Stimulated activated CD8-positive, alpha-beta memory T cell treated with anti-CD3 and anti-CD28 coated beads, Interleukin-4, amount 100 ng/mL, for 48 hours (primary cell): ENCODE data around the gene TMEM271.
"Not testable (repeated sequence)": the region's sequence is repeated elsewhere in the genome, so short reads cannot be mapped to it uniquely, and the experiment has no call there.

Experiments used
- DNase-seq: peaks from one replicate; pipeline ENCODE4 v3.0.0-alpha.2; 2020

Gene TMEM271

GRCh38 chr4:609400-610050, 33.4 kb upstream of the TMEM271 start:
- no peak for DNase-seq

- no peak for DNase-seq
Measured at GRCh38 chr4:608236-608635, 32.1 kb upstream of the TMEM271 start.

DNA sequence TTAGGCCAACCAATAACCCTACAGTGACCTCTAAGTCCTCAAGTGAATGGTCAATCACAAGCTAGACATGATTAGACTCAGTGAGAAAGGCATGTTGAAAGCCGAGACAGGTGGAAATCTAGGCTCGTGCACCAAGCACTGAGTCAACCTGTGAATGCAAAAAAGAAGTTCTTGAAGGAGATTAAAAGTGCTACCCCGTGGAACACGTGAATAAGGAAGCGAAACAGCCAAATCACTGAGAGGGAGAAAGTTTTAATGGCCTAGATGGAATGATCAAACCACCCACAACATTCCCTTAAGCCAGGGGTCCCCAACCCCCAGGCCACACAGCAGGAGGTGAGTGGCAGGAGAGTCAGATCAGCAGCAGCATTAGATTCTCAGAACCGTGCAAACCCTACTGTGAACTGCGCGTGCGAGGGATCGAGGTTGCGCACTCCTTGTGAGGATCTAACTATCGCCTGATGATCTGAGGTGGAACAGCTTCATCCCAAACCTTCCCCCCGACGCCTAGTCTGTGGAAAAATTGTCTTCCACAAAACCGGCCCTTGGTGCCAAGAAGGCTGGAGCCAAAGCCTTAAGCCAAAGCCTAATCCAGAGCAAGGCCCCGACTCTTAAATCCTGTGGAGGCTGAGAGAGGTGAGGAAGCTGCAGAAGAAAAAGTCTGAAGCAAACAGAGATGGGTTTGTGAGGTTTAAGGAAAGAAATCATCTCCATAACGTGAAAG, 29.8 kb upstream of the TMEM271 start:
- no peak for DNase-seq

DNA sequence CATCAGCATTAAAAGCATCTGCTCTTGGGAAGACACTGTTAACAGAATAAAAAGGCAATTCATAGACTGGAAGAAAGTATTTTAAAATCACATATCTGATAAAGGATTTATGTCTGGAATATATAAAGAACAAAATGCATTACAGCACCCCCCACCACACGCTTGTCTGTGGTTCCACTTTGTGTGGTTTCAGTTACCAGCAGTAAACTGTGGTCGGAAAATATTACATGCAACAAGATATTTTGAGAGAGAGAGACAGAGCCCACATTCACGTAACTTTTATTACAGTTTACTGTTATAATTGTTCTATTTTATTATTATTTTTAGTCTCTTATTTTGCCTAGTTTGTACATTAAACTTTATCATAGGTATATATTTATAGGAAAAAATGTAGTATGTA, 28.0 kb upstream of the TMEM271 start:
- peak; percentile 35 for DNase-seq

DNA sequence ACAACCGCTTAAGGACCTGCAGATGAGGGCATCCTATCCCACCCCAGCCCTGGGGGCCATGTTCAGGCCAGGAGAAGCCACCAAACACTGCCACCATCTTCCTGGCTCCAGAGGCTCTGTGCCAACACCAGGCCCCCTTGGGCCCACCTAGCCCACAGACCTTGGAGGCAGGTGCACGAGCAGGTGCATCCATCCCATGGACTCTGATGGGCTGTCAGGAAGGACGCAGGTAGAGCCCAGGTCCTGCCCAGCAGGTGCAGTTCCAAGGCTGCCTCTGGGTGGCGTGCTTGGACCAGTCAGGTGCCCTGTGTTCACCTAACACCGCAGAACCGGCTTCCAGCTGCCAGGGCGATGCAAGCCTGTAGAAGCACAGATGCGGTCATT, 26.5 kb upstream of the TMEM271 start:
- DNase-seq, result peak; percentile 94

DNA sequence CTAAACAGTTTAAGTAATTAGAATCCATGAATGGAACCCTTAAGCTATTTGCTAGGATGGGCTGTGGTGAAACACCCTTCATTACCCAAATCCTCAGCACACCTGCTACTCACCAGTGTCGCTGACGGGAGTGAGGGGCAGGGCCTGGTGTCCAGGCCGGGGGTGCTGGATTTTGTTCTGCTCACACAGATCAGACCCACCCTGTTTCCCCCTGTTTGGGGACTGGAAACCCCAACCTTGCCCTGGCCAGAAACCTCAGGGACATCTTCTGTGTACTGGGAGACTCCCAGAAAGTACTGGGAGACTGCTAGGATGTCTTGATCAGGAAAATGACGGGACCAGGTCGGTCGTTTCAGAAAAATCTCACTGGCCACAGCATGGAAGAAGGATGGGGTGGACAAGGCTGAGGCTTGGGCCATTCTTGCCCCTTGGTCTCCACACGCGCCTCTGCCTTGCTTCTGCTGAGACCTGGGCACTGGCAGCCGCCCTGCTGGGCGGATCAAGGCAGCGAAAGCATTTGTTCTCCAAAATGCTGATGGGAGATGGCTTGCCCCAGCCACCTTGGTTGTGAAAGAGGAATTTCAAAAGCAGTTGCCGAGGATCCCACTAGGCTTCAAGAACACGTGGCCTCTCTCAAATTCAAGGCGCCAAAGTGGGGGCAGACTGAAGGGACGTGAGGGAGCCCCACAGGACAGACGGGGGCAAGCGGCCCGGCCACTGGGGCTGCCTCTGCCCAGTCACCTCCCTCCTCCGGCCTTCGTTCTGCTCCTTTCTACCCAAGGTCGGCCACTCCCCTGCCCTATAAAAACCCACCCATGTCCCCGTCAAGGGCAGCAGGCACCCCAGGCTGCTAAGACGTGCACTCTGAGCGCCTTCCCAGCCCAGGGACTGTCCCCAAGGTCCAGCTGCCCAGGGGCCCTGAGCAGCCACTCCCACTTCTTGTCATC, 25.8 kb upstream of the TMEM271 start:
- DNase-seq, result no peak

- peak; percentile 69 for DNase-seq
Measured at GRCh38 chr4:600850-601515, 24.9 kb upstream of the TMEM271 start.

- DNase-seq, result no peak
Measured at GRCh38 chr4:600166-600565, 24.1 kb upstream of the TMEM271 start.

DNA sequence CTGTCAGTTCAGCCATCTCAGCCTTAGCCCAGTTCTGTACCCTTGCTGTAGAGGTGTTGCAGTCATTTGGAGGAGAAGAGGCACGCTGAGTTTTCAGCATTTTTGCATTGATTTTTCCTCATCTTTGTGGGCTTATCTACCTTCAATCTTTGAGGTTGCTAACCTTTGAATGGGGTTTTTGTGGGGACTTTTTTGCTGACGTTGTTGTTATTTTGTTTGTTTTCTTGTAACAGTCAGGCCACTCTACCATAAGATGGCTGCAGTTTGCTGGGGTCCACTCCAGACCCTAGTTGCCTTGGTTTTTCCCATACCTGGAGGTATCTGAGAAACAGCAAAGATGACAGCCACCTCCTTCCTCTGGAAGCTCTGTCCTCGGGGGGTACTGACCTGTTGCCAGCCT, 22.8 kb upstream of the TMEM271 start:
- no peak for DNase-seq

GRCh38 chr4:592825-593520, 16.9 kb upstream of the TMEM271 start:
- DNase-seq, result no peak

DNA sequence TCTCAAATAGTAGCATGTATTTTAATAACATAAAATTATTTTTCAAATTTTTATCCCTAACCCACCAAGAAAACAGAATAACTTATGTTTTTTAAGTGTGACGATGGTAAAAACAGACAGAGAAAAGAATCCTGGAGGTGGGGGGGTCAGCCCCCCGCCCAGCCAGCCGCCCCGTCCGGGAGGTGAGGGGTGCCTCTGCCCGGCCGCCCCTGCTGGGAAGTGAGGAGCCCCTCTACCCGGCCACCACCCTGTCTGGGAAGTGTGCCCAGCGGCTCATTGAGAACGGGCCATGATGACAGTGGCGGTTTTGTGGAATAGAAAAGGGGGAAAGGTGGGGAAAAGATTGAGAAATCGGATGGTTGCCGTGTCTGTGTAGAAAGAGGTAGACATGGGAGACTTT, 16.1 kb upstream of the TMEM271 start:
- DNase-seq, result not testable (repeated sequence)

DNA sequence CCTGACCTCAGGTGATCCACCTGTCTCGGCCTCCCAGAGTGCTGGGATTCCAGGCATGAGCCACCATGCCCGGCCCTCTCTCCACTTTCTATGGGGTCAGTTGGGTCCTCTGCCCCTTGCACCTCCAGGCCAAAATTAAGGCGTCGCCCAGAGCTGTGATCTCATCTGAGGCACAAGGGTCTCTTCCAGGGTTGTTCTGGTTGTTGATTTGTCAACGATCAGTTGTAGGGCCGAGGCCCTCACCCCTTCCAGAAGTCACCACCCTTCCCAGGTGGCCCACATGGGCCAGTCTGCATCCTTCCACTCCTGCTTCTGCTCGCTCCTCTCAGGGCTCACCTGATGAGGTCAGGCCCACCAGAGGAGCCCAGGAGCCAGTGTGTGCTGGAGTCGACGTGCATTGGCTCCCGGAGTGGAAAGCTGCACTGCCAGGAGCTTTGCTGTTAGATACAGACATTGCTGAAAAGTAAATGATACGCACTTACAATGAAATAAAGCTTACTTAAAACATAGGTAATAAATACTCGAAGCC, 14.3 kb upstream of the TMEM271 start:
- no peak for DNase-seq

- no peak for DNase-seq
Measured at GRCh38 chr4:589219-589963, 13.3 kb upstream of the TMEM271 start.

- DNase-seq, result no peak
Measured at GRCh38 chr4:588351-588849, 12.3 kb upstream of the TMEM271 start.

- no peak for DNase-seq
Measured at GRCh38 chr4:587671-588350, 11.7 kb upstream of the TMEM271 start.

GRCh38 chr4:583820-584219, 7.7 kb upstream of the TMEM271 start:
- DNase-seq, result no peak

- no peak for DNase-seq
Measured at GRCh38 chr4:581753-582361, 5.8 kb upstream of the TMEM271 start.

DNA sequence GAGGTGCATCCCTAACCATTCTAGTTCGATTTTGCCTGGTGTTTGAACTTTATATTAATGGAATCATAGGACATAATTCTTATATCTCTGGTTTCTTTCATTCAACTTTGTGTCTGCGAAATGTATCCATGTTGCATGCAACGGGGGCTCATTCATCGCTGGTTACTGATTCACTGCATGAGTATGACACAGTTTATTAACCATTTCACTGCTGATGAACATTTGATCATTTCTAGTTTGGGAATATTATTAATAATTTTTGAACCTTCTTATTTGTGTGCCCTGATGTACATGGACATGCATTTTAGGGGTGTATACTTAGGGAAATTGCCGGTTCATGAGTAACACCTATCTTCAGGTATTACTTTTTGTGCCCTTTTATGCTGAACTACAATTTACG, 5.1 kb upstream of the TMEM271 start:
- no peak for DNase-seq

DNA sequence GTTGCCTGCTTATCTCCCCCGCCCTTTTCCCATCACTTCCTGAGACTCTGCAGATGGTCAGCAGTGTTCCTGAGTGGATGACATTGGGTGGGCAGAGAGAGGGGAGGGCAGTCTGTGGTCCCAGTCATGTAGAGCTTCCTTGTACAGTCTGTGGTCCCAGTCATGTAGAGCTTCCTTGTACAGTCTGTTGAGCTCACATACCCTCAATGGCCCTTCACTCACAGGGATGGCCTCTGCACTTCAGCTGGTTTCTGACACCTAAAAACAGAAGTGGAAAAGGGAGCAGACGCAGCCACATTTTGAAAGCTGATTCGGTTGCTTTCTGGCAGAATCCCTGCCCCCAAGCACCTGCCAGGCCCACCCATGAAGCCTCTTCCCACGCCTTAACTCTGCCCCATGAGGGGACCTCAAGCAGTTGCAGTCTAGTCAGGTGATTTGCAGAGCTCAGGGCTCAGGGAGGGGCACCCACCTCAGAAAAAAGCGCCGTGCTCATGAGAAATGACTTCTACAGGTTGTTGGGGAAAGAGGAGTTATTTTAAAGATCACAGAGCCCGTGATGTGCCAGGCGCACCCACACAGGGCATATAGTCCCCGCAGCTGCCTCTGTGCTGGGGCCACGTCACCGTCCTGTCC, 3.6 kb upstream of the TMEM271 start:
- no peak for DNase-seq
